Measurements from ENCODE around the gene CSRNP2.
A peak's percentile ranks its signal among the peaks of the same experiment; 100 is the strongest.

The CSRNP2 gene

GRCh38 chr12:51077930-51078329 lies 5.5 kb downstream of the CSRNP2 start:
- DNase-seq (ENCODE audit: low read depth): peak; percentile 43

GRCh38 chr12:51076236-51076930 lies 7.0 kb downstream of the CSRNP2 start:
- DNase-seq (ENCODE audit: low read depth): no peak

DNA sequence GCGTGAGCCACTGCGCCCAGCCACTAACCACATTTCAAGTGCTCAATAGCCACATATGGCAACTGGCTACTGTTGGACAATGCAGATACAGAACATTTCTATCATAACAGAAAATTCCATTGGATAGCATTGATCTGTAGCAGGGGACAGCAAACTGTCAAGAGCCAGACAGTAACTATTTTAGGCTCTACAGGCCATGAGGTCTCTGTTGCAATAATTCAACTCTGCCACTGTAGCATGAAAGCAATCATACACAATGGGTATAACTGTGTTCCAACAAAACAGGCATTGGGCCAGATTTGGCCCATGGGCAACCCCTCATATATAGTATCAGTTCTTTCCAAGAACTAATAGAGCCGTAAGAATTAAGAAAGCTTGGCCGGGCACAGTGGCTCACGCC lies 8.0 kb downstream of the CSRNP2 start:
- DNase-seq (ENCODE audit: low read depth): no peak

DNA sequence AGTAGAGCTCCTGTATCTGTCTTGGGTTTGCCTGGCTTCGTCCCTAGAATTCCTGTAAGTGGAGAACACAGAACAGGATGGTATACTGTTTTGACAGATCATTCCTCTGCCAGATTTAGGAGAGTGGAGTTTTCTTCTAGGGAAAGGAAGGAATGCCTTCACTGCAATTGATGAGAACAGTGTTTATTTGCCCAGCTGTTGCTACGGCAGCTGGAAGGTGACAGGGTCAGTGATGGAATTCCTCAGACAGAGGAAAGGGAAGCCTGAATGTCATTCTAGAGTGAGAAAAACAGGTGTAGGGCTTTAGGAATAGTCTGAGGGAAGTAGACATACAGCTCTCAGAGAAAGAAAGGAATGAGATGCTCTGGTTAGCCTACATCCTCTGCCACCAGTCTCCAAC lies 11.7 kb downstream of the CSRNP2 start:
- DNase-seq (ENCODE audit: low read depth): no peak

- DNase-seq (ENCODE audit: low read depth): no peak
Measured at GRCh38 chr12:51070004-51070403, 13.4 kb downstream of the CSRNP2 start.

- no peak for DNase-seq (ENCODE audit: low read depth)
Measured at GRCh38 chr12:51067771-51068170, 15.6 kb downstream of the CSRNP2 start.

- DNase-seq (ENCODE audit: low read depth): no peak
Measured at GRCh38 chr12:51067229-51067628, 16.2 kb downstream of the CSRNP2 start.

DNA sequence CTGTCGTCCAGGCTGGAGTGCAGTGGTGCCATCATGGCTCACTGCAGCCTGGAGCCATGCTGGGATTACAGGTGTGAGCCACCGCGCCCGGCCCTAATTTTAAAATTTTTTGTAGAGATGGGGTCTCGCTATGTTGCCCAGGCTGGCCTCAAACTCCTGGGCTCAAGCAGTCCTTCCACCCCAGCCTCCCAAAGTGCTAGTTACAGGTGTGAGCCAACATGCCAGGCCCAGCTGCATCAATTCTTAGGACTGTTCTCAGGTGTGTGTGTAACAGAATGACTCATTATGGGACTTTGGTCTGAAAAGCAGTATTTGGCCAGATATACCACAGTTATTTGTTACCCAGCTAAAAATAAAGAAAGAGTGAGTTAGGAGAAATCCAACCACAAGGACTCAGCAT lies 17.9 kb downstream of the CSRNP2 start:
- DNase-seq (ENCODE audit: low read depth): no peak

DNA sequence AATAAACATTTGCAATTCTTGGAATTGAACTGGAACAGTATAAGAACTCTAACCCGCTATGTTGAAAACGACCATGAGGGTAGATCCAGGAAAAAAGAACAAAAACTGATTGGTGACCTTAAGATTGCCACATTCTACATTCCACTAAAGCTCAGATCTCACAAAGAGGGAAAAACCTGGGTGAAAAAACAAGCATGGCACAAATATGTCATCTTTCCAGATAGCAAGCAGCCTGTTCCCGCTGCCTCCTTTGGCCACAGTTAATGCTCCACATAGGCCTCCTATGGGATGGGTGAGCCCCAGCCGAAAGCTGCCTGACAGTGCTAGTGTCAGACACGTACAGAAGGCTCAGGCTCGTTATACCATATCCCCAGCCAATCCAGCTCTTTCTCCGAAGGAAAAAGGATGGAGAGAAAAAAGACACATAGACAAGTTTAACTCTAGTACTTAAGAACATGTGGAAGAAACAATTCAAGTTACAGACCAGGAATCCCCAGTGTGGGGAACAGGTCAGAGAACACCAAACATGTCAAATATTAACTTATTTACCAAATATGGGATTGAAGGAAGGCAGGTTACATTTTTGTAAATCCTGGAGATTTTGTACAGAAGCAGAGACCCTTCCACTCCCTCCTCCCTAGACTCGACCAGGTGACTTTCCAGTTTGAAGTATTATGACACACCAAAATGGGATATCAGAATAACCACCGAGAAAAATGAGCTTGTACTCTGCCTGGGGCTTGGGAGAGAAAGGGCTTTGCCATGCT lies 20.6 kb downstream of the CSRNP2 start:
- DNase-seq (ENCODE audit: low read depth): no peak

- no peak for DNase-seq (ENCODE audit: low read depth)
Measured at GRCh38 chr12:51059086-51059485, 24.3 kb downstream of the CSRNP2 start.

- no peak for DNase-seq (ENCODE audit: low read depth)
Measured at GRCh38 chr12:51056242-51056641, 27.2 kb downstream of the CSRNP2 start.

- DNase-seq (ENCODE audit: low read depth): no peak
Measured at GRCh38 chr12:51055060-51055459, 28.3 kb downstream of the CSRNP2 start.

GRCh38 chr12:51051787-51052186 lies 31.6 kb downstream of the CSRNP2 start:
- DNase-seq (ENCODE audit: low read depth): peak; percentile 21

DNA sequence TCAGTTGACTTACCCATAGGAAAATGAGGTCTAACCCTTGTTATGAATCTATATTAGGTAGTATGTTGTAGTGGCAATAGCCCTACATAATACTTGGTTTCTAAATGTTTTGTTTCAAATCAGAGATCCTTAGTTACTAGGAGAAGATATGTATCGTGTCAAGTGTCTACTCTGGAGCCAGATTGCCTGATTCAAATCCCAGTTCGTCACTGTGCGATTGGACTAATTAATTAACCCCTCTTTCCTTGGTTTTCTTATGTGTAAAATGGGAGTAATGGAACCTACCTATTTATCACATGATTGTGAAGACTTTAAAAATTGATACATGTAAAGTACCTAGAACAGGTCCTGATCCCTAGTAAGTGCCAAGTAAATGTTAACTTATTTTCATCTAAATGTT lies 33.9 kb downstream of the CSRNP2 start:
- DNase-seq (ENCODE audit: low read depth): no peak

GRCh38 chr12:51048661-51049251 lies 34.6 kb downstream of the CSRNP2 start:
- no peak for DNase-seq (ENCODE audit: low read depth)

DNA sequence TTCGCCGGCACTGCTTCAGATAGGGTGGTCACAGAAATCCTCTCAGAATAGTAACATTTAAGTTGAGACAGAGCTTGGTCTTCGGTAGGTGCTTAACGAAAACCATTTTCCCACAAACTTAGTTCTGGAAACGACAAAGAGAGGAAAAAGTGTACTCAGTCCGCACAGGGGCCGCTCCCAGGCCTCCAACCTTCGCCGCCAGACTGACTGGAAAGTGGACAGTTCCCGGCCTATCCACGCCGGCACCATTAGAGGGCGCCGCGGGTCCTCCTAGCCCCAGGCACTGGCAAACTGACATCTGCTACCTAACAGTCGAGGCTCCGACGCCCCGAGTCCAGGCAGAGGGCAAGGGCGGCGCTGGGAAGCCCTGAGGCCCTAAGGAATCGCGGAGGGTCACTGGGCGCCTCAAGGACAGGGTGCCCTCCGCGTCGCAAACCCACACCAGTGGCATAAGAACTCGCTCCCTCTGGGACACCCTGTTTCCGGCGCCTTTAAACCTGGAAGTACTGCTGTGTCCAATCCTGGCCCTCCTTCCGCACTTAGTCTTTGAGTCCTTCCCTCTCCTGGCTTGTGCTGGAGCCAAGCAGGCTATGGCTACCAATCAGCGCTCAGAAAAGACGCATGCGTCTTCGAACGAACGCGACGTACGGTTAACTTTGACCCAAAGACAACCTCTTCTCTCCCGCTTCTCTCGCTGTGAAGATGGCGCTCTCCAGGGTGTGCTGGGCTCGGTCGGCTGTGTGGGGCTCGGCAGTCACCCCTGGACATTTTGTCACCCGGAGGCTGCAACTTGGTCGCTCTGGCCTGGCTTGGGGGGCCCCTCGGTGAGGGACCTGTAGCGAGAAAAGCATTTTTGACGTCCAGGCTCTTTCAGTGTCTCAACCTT lies 35.5 kb downstream of the CSRNP2 start, which contains the start of gene LETMD1:
LETMD1 (plus strand) TSS at position 673 of the 886 bp plus-strand sequence; CDS start at position 703, 30 bp downstream.
- DNase-seq (ENCODE audit: low read depth): peak; percentile 99

- no peak for DNase-seq (ENCODE audit: low read depth)
Measured at GRCh38 chr12:51036279-51036678, 47.1 kb downstream of the CSRNP2 start.

DNA sequence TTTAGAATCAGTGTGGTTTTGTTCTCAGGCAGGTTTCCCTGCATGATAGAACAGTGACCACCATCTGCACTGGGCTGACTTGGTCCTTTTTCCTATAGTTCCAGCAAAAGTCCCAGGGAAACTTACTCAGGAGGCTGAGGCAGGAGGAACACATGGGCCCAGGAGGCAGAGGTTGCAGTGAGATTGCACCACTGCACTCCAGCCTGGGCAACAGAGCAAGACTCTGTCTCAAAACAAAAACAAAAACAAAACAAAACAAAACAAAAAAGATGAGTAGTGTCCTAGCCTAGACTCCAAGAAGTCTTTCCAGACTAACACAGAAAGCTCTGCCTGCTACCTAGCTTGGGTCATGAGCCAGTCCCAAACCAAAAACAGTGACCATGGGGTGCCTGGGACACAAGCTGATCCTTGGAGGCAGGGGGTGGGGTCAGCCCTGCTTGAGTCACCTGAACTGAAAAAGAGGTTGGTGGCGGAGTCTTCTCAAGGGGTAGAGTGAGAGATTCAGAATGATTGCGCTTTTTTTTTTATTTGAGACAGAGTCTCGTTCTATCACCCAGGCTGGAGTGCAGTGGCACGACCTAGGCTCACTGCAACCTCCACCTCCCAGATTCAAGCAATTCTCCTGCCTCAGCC lies 49.8 kb downstream of the CSRNP2 start:
- DNase-seq (ENCODE audit: low read depth): no peak

DNA sequence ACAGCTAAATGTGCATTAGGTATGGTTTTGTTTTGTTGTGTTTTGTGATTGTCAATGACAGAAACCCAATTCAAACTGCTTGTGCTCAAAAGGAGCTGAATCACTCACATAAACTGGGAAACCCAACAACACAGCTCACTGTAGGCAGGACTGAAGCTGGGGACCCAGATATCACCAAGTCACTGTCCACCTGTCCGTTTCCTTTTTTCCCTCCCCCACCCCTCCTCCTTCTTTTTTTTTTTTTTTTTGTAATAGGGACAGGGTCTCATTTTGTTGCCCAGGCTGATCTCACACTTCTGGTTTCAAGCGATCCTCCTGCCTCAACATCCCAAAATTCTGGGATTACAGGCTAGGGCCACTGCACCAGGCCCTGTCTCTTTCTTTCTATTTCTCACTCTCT lies 50.3 kb downstream of the CSRNP2 start:
- DNase-seq (ENCODE audit: low read depth): no peak

GRCh38 chr12:51028813-51029150 lies 54.6 kb downstream of the CSRNP2 start:
- DNase-seq (ENCODE audit: low read depth): peak; percentile 65

- peak; percentile 70 for DNase-seq (ENCODE audit: low read depth)
Measured at GRCh38 chr12:51028126-51028812, 55.1 kb downstream of the CSRNP2 start.

All from EH (cell line).